Activated CD4-positive, alpha-beta memory T cell treated with anti-CD3 and anti-CD28 coated beads, Interleukin-2, amount 10 ng/mL, durations not matched to agents 7 days and 5 days (primary cell): ENCODE results near the gene CASTOR1. TPM values are rescaled to one million over a fixed set of nuclear protein-coding genes. Genes with fewer than 3 reads are reported as not detected.

Experiments
- CTCF ChIA-PET: fragments of 350-600 bp; sonication (Branson Sonifier 250); formaldehyde crosslinking; loops from one replicate; lab custom pipeline; 2021; ENCODE audit warnings: antibody characterized with exemption, inconsistent platforms; lab: Charles Lee
- POLR2A ChIA-PET: fragments of 350-600 bp; sonication (Branson Sonifier 250); formaldehyde crosslinking; loops from one replicate; lab custom pipeline; 2021; ENCODE audit warnings: antibody characterized with exemption; lab: Charles Lee
- DNase-seq: peaks from one replicate; pipeline ENCODE4 v3.0.0-alpha.2; 2020
- H3K27ac Mint-ChIP-seq: one replicate; pipeline ENCODE4 v1.8.0; 2021; ENCODE audit warnings: mild to moderate bottlenecking, mixed read lengths
- H3K27me3 Mint-ChIP-seq: one replicate; pipeline ENCODE4 v1.8.0; 2021; ENCODE audit warnings: mixed read lengths
- H3K36me3 Mint-ChIP-seq: one replicate; pipeline ENCODE4 v1.8.0; 2021; ENCODE audit warnings: low read depth, mixed read lengths
- H3K4me1 Mint-ChIP-seq: one replicate; pipeline ENCODE4 v1.8.0; 2021; ENCODE audit warnings: mixed read lengths
- H3K4me3 Mint-ChIP-seq: one replicate; pipeline ENCODE4 v1.8.0; 2021; ENCODE audit warnings: mild to moderate bottlenecking, mixed read lengths
- H3K9me3 Mint-ChIP-seq: one replicate; pipeline ENCODE4 v1.8.0; 2021; ENCODE audit warnings: mixed read lengths
- total RNA-seq, 2 experiments: library from RNA; stranded (reverse); gene quantifications; one replicate each; pipeline ENCODE4 v1.2.3, GENCODE V29; 2021

Gene CASTOR1
- total RNA-seq, 2 experiments from 2014 or later = 14.2 to 14.6 TPM

DNA sequence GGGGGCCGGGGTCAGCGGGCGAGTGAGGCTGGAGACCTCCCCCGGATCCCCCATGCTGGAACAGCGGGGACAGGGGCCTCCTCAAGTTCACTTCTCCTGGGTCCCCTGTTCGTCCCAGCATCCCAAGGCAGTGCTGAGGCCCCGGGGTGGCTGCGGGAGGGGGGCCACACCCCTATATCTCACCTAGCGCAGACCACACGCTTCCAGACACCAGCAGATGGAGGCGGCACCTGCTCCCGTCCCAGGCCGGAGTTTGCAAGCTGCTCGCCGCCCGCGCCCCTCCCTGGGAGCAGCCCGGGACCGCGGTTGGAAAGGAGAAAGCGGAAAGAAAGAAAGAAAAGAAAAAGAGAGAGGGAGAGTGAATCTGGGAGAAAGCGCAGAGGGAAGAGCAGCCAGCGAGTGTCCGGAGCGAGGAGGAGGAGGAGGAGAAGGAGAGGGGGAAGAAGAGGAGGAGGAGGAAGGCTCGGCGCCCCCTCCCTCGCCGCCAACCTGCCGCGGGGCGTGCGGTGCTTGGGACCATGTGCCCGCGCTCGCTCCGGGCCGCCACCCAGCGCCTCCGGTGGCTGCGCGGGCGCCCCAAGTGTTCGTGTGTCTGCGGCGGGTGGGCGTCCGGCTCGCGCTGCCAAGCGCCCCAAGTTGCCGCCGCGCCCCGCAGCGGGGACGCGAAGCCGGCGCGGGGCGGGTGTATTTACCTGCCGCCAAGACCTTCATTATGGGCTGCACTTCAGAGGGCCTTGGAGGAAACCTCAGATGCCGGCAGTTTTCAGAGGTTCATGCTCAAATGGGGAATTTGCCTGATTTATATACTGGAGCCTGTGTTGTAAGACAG, 43.1 kb downstream of the CASTOR1 start, which contains the start of gene LIF:
TSS of gene LIF (minus strand) at position 775 of the 829 bp plus-strand sequence. CDS start at position 711, 64 bp downstream.
- Mint-ChIP-seq H3K36me3 (peaks cover 41% of the 10 kb centered on the region), H3K9me3 (no peaks in the 10 kb centered on the region), H3K4me3 (peak within 1 kb of the TSS; percentile 95), H3K27me3 (no peaks in the 10 kb centered on the region), H3K27ac (peak within 1 kb of the TSS; percentile 91), H3K4me1 (peaks cover 78% of the 10 kb centered on the region)
- peak; percentile 67 for DNase-seq
- CTCF ChIA-PET = interaction anchor here (0.6 to 2.8 kb wide), 11 partner anchors 9 to 157 kb away, joined by 3 to 12 read pairs (median 4); no protein-coding TSS in a partner anchor
- POLR2A ChIA-PET = interaction anchor here (0.6 to 4.0 kb wide), 12 partner anchors 13 to 132 kb away, joined by 3 to 35 read pairs (median 4); no protein-coding TSS in a partner anchor

DNA sequence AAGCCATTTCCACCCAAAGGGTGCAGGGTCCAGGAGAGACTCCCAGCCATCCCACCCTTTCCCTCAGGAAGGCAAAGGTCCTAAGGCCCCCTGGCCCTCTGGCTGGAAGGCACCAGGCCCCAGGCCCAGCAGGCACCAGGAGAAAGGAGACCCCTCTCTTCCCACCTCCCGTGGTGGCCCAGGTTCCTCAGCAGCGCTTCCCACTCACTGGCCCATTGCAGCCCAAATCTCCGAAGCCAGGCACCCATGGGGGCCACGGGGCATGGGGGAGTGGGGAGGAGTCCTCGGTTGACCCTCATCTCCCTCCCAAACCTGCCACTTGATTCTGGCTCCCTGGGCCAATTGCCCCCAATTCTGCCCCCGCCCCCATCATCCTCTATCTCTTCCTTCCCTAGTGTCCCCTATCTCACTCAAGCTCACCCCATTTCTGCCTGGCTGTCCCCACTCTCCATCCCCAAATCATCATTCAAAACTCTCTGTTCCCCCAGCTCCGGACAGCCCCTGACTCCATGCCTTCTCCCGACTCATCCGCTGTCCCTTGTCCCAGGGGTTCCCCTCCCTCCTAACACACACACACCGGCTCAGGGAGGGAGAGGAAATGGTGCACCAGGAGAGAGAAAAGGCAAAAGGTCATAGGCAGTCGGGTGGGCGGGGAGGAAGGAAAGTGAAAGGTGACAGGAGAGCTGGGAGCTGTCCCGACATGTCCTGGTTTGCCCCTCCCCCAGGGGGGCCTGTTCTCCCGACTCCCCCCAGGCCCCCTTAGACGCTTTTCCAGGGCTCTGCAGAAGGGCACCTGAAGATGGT, 43.9 kb downstream of the CASTOR1 start:
- Mint-ChIP-seq H3K36me3 (peaks cover 48% of the 10 kb centered on the region), H3K9me3 (no peaks in the 10 kb centered on the region), H3K27me3 (no peaks in the 10 kb centered on the region), H3K27ac (peak overlapping the region; percentile 91), H3K4me1 (peaks cover 81% of the 10 kb centered on the region), H3K4me3 (peak overlapping the region; percentile 95)
- POLR2A ChIA-PET = interaction anchor here (0.7 to 4.0 kb wide), 14 partner anchors 14 to 131 kb away, joined by 3 to 35 read pairs (median 4); no protein-coding TSS in a partner anchor
- peak; percentile 46 for DNase-seq
- CTCF ChIA-PET = interaction anchor here (0.6 to 2.8 kb wide), 11 partner anchors 10 to 140 kb away, joined by 3 to 12 read pairs (median 4); no protein-coding TSS in a partner anchor

GRCh38 chr22:30244641-30245040, 44.7 kb downstream of the CASTOR1 start:
- no peaks in the 10 kb centered on the region for H3K27me3 Mint-ChIP-seq
- DNase-seq = no peak
- ChIA-PET CTCF (interaction anchor here (0.9 to 2.8 kb wide), 7 partner anchors 43 to 179 kb away, joined by 3 to 12 read pairs (median 3); no protein-coding TSS in a partner anchor), POLR2A (interaction anchor here (0.8 to 4.5 kb wide), 11 partner anchors 15 to 122 kb away, joined by 3 to 35 read pairs (median 7); no protein-coding TSS in a partner anchor)
- H3K4me1 Mint-ChIP-seq = peaks cover 76% of the 10 kb centered on the region
- peak overlapping the region; percentile 95 for H3K4me3 Mint-ChIP-seq
- peak overlapping the region; percentile 91 for H3K27ac Mint-ChIP-seq
- peaks cover 52% of the 10 kb centered on the region for H3K36me3 Mint-ChIP-seq
- H3K9me3 Mint-ChIP-seq = no peaks in the 10 kb centered on the region

DNA sequence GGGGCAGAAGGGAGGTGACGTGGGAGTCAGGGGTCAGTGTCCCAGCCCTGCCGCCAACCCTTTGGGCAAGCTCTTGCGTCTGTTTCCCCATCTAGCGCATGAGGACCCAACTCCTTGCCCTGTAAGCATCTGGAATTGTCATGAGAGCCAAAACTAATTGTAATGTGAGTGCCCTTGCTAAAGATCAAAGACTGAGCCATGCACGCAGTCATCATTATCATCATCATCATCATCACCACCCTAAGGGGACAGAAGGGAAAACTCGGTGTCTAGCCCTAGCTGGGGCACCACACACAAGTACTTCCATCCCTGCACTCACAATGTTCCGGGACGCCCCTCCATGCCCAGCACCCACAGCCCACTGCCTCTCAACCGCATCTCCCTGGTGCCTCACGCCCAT, 45.2 kb downstream of the CASTOR1 start:
- peak overlapping the region; percentile 95 for H3K4me3 Mint-ChIP-seq
- no peak for DNase-seq
- peaks cover 75% of the 10 kb centered on the region for H3K4me1 Mint-ChIP-seq
- H3K9me3 Mint-ChIP-seq = no peaks in the 10 kb centered on the region
- ChIA-PET POLR2A (interaction anchor here (1.3 to 4.5 kb wide), 11 partner anchors 16 to 87 kb away, joined by 3 to 35 read pairs (median 8); no protein-coding TSS in a partner anchor), CTCF (interaction anchor here (0.9 to 1.5 kb wide), 7 partner anchors 44 to 180 kb away, joined by 3 to 5 read pairs (median 3); no protein-coding TSS in a partner anchor)
- peaks cover 54% of the 10 kb centered on the region for H3K36me3 Mint-ChIP-seq
- no peaks in the 10 kb centered on the region for H3K27me3 Mint-ChIP-seq
- H3K27ac Mint-ChIP-seq = peak overlapping the region; percentile 91

DNA sequence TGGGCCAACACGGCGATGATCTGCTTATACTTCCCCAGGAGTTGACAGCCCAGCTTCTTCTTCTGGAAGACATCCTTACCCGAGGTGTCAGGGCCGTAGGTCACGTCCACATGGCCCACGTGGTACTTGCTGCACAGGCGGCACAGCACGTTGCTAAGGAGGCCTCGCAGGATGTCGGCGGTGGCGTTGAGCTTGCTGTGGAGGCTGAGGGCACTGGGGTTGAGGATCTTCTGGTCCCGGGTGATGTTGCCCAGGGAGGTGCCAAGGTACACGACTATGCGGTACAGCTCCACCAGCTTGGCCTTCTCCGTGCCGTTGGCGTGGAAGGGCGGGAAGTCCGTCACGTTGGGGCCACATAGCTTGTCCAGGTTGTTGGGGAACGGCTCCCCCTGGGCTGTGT, 45.6 kb downstream of the CASTOR1 start:
- Mint-ChIP-seq H3K9me3 (no peaks in the 10 kb centered on the region), H3K27me3 (no peaks in the 10 kb centered on the region), H3K4me3 (peak overlapping the region; percentile 95), H3K36me3 (peaks cover 54% of the 10 kb centered on the region), H3K27ac (peak overlapping the region; percentile 91), H3K4me1 (peaks cover 76% of the 10 kb centered on the region)
- ChIA-PET POLR2A (interaction anchor here (0.7 to 4.5 kb wide), 12 partner anchors 16 to 139 kb away, joined by 3 to 35 read pairs (median 7); partner anchors contain the start of gene OSM), CTCF (interaction anchor here (0.6 to 1.4 kb wide), 6 partner anchors 19 to 180 kb away, joined by 3 to 5 read pairs (median 3); no protein-coding TSS in a partner anchor)
- DNase-seq = peak; percentile 61

- no peak for DNase-seq
- POLR2A ChIA-PET = interaction anchor here (0.7 to 4.5 kb wide), 11 partner anchors 22 to 137 kb away, joined by 3 to 16 read pairs (median 3); partner anchors contain the start of gene OSM
- Mint-ChIP-seq H3K36me3 (peaks cover 54% of the 10 kb centered on the region), H3K9me3 (no peaks in the 10 kb centered on the region), H3K27ac (peak overlapping the region; percentile 91), H3K4me1 (peaks cover 67% of the 10 kb centered on the region), H3K4me3 (peak overlapping the region; percentile 95), H3K27me3 (no peaks in the 10 kb centered on the region)
- CTCF ChIA-PET = interaction anchor here (1.5 kb wide), 1 partner anchor 21 kb away, joined by 3 read pairs; no protein-coding TSS in a partner anchor
Observed at GRCh38 chr22:30241576-30242371, 47.5 kb downstream of the CASTOR1 start.

GRCh38 chr22:30240541-30241417, 48.5 kb downstream of the CASTOR1 start:
- peak overlapping the region; percentile 68 for H3K27ac Mint-ChIP-seq
- H3K27me3 Mint-ChIP-seq = no peaks in the 10 kb centered on the region
- no peaks in the 10 kb centered on the region for H3K9me3 Mint-ChIP-seq
- H3K4me1 Mint-ChIP-seq = peaks cover 64% of the 10 kb centered on the region
- no peak for DNase-seq
- POLR2A ChIA-PET = interaction anchor here (0.8 to 4.5 kb wide), 9 partner anchors 23 to 122 kb away, joined by 3 to 16 read pairs (median 4); no protein-coding TSS in a partner anchor
- peaks cover 50% of the 10 kb centered on the region for H3K36me3 Mint-ChIP-seq
- peak overlapping the region; percentile 11 for H3K4me3 Mint-ChIP-seq
- CTCF ChIA-PET = no interaction called here

- peaks cover 55% of the 10 kb centered on the region for H3K4me1 Mint-ChIP-seq
- H3K9me3 Mint-ChIP-seq = no peaks in the 10 kb centered on the region
- no peak overlapping the region for H3K27ac Mint-ChIP-seq
- H3K27me3 Mint-ChIP-seq = no peaks in the 10 kb centered on the region
- no peak for DNase-seq
- no peak overlapping the region for H3K4me3 Mint-ChIP-seq
- ChIA-PET POLR2A (interaction anchor here (1.1 to 4.2 kb wide), 4 partner anchors 48 to 71 kb away, joined by 4 to 18 read pairs (median 6); no protein-coding TSS in a partner anchor), CTCF (interaction anchor here (1.0 kb wide), 1 partner anchor 132 kb away, joined by 3 read pairs; no protein-coding TSS in a partner anchor)
- peaks cover 41% of the 10 kb centered on the region for H3K36me3 Mint-ChIP-seq
Observed at GRCh38 chr22:30239488-30240405, 49.6 kb downstream of the CASTOR1 start.

DNA sequence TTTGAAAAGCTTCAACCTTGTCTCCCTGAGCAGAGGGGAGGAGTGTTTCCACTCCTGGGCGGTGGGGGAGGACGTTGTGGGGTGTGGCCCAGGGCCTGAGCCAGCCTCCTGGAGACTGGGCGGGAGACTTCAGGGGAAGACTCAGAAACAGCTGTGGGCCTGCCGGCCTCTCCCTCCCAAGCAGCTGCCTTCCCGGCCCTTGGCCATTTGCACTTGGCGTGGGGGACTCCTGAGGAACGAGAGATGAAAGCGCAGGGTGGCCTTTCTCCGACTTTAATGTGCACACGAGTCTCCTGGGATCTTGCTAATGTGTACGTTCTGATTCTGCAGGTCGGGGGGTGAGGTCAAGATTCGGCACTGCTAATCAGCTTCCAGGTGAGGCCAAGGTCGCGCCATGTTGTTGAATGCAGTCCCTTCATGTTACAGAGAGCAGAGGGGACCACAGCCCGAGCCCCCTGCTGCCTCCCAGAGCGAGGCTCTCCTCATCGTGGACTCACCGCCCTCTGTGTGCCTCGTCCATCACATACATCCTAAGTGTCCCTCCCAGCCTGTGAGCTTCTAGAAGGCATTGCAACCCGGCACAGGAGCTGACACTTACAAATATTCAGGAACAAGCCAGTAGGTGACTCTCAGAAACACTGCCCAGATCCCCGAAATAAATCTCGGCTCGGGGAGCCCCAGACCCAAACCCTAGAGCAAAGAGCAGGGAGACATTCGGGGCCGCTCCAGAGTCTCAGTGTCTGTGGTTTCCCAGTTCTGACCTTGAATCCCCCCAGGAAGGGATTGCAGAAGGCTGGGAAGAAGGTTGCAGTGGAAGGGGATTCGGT, 50.4 kb downstream of the CASTOR1 start:
- no peaks in the 10 kb centered on the region for H3K9me3 Mint-ChIP-seq
- ChIA-PET CTCF (interaction anchor here (1.0 kb wide), 1 partner anchor 131 kb away, joined by 3 read pairs; no protein-coding TSS in a partner anchor), POLR2A (interaction anchor here (0.8 to 4.2 kb wide), 8 partner anchors 18 to 118 kb away, joined by 3 to 18 read pairs (median 4); no protein-coding TSS in a partner anchor)
- H3K4me1 Mint-ChIP-seq = peaks cover 46% of the 10 kb centered on the region
- H3K4me3 Mint-ChIP-seq = no peak overlapping the region
- no peak for DNase-seq
- H3K27ac Mint-ChIP-seq = peak overlapping the region; percentile 23
- no peaks in the 10 kb centered on the region for H3K27me3 Mint-ChIP-seq
- H3K36me3 Mint-ChIP-seq = peaks cover 32% of the 10 kb centered on the region
